ENCODE results near the gene ZNF346.
"Not testable (repeated sequence)": the region's sequence is repeated elsewhere in the genome, so short reads cannot be mapped to it uniquely, and the experiment has no call there.

ZNF346 gene

DNA sequence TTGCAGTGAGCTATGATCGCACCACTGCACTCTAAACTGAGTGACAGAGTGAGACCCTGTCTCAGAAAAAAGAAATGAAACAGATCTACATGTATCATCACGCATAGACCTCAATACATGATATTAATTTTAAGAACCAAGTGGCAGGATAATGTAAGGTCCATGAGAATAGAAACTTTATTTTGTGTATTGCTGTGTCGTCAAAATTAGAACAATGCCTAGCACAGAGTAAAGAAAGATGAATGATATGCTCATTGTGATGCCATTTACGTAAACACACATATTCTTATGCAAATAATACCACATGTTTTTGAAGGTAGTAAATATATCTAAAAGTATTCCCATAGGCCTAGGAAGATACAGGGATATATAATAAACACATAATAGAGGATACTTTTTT lies 12.3 kb upstream of the ZNF346 start:
- no peak for DNase-seq (ENCODE audit: low spot score)

DNA sequence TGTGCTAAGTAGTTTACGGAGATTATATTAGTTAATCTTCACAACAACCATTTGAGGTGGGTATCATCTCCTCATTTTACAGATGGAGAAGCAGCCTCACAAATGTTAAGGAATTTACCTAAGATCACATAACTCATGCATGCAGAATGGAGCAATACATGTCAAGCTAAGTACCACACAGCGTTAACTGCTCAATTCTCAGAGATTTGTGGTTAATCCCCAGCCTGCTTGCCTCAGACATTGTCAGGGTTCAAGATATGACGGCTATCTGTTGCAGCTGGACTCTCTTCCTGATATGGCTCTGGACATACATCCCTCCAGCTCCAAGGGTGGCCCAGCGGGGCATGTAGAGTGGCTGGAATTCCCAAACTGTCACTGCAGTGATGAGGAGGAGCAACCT lies 7.3 kb upstream of the ZNF346 start:
- DNase-seq (ENCODE audit: low spot score), result no peak

- DNase-seq (ENCODE audit: low spot score), result no peak
These were observed 4.2 kb upstream of the ZNF346 start for GRCh38 chr5:177018341-177018740.

- no peak for DNase-seq (ENCODE audit: low spot score)
These were observed 2.5 kb upstream of the ZNF346 start for GRCh38 chr5:177020033-177020432.

- peak; percentile 9 for DNase-seq (ENCODE audit: low spot score)
These were observed 788 bp downstream of the ZNF346 start for GRCh38 chr5:177023303-177023664.

- DNase-seq (ENCODE audit: low spot score), result no peak
These were observed 2.1 kb downstream of the ZNF346 start for GRCh38 chr5:177024559-177024958.

DNA sequence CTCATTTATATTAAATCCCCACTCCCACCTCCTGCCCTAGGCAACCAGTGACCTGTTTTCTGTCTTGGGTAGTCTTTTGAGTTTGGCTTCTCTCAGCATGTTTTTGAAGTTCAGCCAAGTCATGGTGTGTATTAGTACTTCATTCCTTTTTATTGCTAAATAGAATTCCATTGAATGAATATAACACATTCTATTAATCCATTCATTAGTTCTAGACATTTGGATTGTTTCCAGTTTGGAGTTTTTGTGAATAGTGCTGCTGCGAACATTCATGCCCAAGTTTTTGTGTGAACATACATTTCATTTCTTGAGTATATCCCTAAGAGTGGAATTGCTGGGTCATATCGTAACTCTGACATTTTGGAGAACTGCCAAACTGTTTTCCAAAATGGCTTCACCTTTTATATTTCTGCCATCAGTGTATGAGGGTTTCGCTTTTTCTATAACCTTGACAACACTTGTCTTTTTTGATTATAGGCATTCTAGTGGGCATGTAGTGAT lies 2.7 kb downstream of the ZNF346 start:
- peak; percentile 19 for DNase-seq (ENCODE audit: low spot score)

DNA sequence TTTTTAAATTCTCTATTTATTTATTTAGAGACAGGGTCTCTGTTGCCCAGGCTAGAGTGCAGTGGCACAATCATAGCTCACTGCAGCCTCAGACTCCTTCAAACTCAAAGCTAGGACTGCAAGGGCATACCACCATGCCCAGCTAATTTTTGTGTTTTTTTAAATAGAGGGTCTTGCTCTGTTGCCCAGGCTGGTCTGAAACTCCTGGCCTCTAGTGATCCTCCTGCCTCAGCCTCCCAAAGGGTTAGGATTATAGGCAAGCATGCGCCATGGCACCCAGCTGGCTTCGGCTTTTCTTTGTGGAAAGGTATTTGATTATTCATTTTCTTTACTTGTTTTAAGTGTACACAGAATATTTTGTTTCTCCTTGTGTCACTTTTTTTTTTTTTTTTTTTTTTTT lies 5.2 kb downstream of the ZNF346 start:
- DNase-seq (ENCODE audit: low spot score), result no peak

GRCh38 chr5:177029498-177029897 lies 7.0 kb downstream of the ZNF346 start:
- DNase-seq (ENCODE audit: low spot score), result no peak

DNA sequence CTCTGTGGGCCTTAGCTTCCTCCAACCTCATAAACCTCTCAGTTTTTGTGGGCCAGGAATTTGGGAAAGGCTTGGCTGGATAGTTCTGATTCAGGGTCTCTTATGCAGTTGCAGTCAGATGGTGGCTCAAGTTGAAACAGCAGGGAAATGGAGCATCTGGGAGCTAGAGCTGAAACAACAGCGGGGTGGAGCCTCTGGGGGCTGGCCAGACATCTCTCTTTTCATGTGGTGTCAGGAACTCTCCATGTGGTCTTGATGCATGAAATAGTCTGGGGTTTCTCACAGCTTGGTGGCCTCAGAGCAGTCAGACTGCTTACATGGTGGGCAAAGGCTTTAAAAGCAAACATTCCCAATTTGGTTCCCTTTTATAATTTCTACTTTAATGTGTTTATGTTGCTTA lies 13.5 kb downstream of the ZNF346 start:
- no peak for DNase-seq (ENCODE audit: low spot score)

- DNase-seq (ENCODE audit: low spot score), result no peak
These were observed 13.9 kb downstream of the ZNF346 start for GRCh38 chr5:177036443-177036842.

GRCh38 chr5:177036921-177037320 lies 14.4 kb downstream of the ZNF346 start:
- DNase-seq (ENCODE audit: low spot score), result no peak

GRCh38 chr5:177040814-177041420 lies 18.4 kb downstream of the ZNF346 start:
- DNase-seq (ENCODE audit: low spot score), result peak; percentile 38

- DNase-seq (ENCODE audit: low spot score), result no peak
These were observed 19.4 kb downstream of the ZNF346 start for GRCh38 chr5:177041936-177042335.

GRCh38 chr5:177043114-177043513 lies 20.6 kb downstream of the ZNF346 start:
- no peak for DNase-seq (ENCODE audit: low spot score)

DNA sequence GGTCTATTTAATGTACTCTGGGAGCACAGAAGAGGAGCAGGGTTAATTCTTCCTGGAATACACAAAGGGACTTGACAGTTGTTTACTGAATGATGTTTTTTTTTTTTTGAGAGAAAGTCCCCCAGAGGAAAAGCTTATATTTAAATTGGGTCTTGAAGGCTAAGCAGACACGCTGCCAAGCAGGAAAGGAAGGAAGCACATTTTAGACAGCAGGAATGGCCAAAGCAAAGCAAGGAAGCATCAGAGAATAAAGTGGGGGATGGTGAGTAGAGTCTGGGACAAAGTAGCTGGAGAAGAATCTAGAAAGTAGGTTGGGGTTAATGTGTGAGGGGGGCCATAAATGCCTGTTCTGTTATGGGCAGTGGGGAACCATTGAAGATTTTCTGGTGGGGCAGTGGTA lies 21.5 kb downstream of the ZNF346 start:
- DNase-seq (ENCODE audit: low spot score), result no peak

DNA sequence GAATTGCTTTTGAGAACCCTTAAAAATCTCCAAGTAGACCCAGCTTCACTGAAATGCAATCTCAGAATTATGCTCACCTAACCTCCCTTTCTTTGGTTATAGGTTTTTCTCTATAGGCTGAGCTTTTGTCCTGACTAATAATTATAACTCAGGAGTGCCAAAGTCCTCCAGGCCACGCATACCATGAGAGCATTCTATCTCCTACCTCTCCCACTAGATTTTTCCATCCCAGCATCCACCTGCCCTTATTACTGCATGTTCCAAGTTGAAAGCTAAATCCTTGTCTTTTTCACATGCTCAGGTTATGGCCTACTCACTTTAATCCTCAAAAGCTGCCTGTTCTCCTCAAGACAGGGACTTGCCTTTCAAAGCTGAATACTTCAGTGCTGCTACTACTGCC lies 22.1 kb downstream of the ZNF346 start:
- DNase-seq (ENCODE audit: low spot score), result no peak

GRCh38 chr5:177045631-177046030 lies 23.1 kb downstream of the ZNF346 start:
- no peak for DNase-seq (ENCODE audit: low spot score)

DNA sequence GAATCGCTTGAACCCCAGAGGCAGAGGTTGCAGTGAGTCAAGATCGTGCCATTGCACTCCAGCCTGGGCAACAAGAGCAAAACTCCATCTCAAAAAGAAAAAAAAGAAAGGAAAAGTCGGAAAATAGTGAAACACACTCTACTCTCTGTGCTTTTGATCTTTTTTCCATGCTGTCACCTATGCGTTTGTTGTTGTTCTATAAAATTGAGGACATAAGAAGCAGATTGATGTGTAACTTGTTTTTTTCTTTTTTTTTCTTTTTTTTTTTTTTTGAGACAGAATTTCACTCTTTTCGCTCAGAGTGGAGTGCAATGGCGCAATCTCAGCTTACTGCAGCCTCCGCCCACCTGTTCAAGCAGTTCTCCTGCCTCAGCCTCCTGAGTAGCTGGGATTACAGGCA lies 26.0 kb downstream of the ZNF346 start:
- DNase-seq (ENCODE audit: low spot score), result not testable (repeated sequence)

- DNase-seq (ENCODE audit: low spot score), result no peak
These were observed 26.8 kb downstream of the ZNF346 start for GRCh38 chr5:177049285-177049684.

DNA sequence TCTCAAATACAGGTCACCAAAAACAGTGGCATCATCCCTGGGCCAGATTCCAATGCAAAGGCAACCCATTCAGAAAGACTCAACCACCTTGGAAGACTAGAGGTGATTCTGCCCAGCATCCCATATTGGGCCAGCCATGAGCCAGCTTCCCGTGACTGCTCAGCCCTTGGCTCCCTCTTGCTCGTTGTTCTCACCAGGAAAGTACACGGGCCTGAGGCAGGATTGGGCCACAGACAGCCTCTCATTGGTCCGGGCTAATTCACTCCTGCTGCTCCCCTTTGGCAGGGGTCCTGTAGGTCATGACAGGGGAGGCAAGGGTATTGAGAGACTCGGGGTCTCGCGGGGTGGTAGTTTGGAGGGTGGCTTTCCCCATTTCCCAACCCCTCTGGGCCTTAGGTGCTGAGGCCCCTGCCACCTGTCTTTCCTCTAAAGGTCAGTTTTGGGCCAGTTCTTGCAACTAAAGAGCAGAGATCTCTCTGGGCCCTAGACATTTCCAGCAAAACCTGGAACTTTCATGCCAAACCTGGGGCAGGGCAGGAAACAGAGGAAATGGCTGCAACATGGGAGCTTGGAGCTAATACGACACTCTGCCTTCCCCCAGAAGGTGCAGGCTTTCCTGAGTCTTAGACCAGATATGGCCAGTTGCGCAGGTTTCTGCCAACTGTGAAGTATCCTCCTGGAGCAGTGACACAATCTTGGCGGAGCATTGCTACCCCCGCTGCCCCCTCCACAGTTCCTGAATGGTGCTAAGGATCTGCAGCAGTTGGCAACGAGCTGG lies 42.2 kb downstream of the ZNF346 start:
- DNase-seq (ENCODE audit: low spot score), result no peak

DNA sequence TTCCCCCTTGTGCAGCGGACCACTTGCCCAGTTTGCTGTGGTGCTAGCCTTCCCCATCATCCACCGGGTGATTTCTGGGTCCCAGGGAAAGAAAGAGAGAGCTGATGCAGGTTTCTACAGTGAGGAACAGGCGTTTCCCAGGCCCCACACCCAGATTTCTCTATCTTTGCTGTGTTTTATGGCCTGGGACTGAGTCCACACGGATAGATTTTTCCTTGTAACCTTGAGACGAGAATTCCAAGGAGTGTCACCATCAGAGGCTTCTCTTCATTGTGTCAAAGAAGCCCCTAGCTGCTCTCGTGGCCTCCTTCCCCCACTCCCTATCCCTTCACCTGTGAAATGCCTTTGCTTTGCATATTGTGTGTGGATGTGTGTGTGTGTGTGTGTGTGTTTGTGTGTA lies 43.0 kb downstream of the ZNF346 start:
- no peak for DNase-seq (ENCODE audit: low spot score)

DNA sequence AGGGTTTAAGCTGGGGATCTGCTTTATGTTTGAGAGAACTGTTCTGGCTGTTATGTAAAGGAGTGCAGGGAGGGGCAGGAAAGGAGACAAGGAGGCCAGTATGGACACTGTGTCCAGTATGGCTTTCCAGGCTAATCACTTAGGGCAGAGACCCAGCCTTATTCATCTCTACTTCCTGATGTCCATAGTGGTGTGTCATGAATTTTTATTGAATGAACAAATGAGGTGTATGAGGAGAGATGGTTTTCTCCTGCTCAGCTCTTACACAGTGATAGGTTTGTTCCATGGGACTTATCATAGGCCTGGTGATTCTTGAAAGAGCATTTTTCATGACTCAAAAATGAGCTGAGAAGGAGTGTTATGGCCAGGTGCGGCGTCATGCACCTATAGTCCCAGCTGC lies 43.7 kb downstream of the ZNF346 start:
- DNase-seq (ENCODE audit: low spot score), result no peak

DNA sequence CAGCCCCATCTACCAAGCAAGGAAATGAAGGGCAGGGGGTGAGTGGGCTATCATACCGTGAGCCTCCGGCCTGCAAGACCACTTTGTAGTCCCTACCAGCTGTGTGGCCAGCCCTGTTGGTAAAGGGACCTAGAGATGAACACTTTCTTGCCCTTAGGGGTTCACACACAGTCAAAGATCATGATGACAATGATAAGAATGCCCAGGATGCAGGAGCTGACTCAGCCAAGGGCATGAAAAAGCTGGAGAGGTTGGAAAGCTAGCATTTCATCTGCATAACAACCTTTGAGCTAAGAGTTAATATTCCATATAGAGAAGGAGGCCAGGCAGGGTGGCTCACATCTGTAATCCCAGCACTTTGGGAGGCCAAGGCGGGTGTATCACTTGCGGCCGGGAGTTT lies 45.0 kb downstream of the ZNF346 start:
- no peak for DNase-seq (ENCODE audit: low spot score)

Measured in Ammon's horn (tissue), 1 donor.